OCI-LY7 (cell line): ENCODE measurements around the gene NSMCE3.

Experiments used
- CTCF ChIP-seq: fragments of 200-600 bp; sonication (generic); conservative IDR thresholded peaks from 2 replicates; pipeline ENCODE4 v1.5.1; 2014; ENCODE audit warnings: mild to moderate bottlenecking, antibody characterized with exemption, low read length, moderate library complexity, mixed read lengths
- EZH2phosphoT487 ChIP-seq: fragments of 200-600 bp; sonication (generic); IDR thresholded peaks from 2 replicates; pipeline ENCODE4 v1.6.1; 2018; ENCODE audit warnings: low read depth, borderline replicate concordance, mild to moderate bottlenecking, mixed run types, antibody characterized with exemption, low read length, moderate library complexity, mixed read lengths

GRCh38 chr15:29226436-29227208 is 43.0 kb downstream of the NSMCE3 start:
- TF ChIP-seq EZH2phosphoT487 (no peak), CTCF (no peak)
